WTC11 (cell line): ENCODE data around the gene SNX15. TPM values are rescaled to one million over a fixed set of nuclear protein-coding genes. Genes with fewer than 3 reads are reported as not detected.

Source experiments
- ATAC-seq: fragments of 200-7000 bp; cut with Tn5 transposase; 2 replicates; pipeline ENCODE4 v1.10.0; 2021; ENCODE audit warnings: mild to moderate bottlenecking, moderate library complexity
- CTCF ChIA-PET: fragments of 300-600 bp; sonication (Branson Sonifier 250); formaldehyde crosslinking; loops from one replicate; lab custom pipeline; 2021; ENCODE audit warnings: antibody characterized with exemption; lab: Charles Lee
- POLR2A ChIA-PET: fragments of 350-600 bp; sonication (Branson Sonifier 250); formaldehyde crosslinking; loops from one replicate; lab custom pipeline; 2021; ENCODE audit warnings: antibody characterized with exemption; lab: Charles Lee
- DNase-seq: peaks from one replicate; pipeline ENCODE4 v3.0.0; 2021; ENCODE audit warnings: low spot score
- H3K27ac Mint-ChIP-seq: 2 replicates; pipeline ENCODE4 v1.8.0; 2021; ENCODE audit warnings: mixed read lengths
- H3K27me3 Mint-ChIP-seq: 2 replicates; pipeline ENCODE4 v1.8.0; 2021; ENCODE audit warnings: low read depth, mild to moderate bottlenecking, moderate library complexity, mixed read lengths
- H3K36me3 Mint-ChIP-seq: 2 replicates; pipeline ENCODE4 v1.8.0; 2021; ENCODE audit warnings: mixed read lengths
- H3K4me1 Mint-ChIP-seq: 2 replicates; pipeline ENCODE4 v1.8.0; 2022; ENCODE audit warnings: mixed read lengths
- H3K4me3 Mint-ChIP-seq: 2 replicates; pipeline ENCODE4 v1.8.0; 2021; ENCODE audit warnings: mild to moderate bottlenecking, moderate library complexity, mixed read lengths
- H3K9me3 Mint-ChIP-seq: 2 replicates; pipeline ENCODE4 v1.8.0; 2021; ENCODE audit warnings: mixed read lengths
- ATF2 ChIP-seq: sonication (generic); formaldehyde crosslinking; IDR thresholded peaks from 2 replicates; pipeline ENCODE4 v1.8.1; 2022; ENCODE audit warnings: low read depth, missing genetic modification reagents, borderline replicate concordance
- E2F4 ChIP-seq: sonication (generic); formaldehyde crosslinking; IDR thresholded peaks from 2 replicates; pipeline ENCODE4 v1.8.1; 2022; ENCODE audit warnings: low read depth, mild to moderate bottlenecking, moderate library complexity, missing genetic modification reagents, borderline replicate concordance
- EMX1 ChIP-seq: fragments of 250-450 bp; sonication (Bioruptor Pico); IDR thresholded peaks from 2 replicates; pipeline ENCODE4 v1.8.0; 2021; ENCODE audit warnings: mild to moderate bottlenecking
- GABPB1 ChIP-seq: sonication (generic); formaldehyde crosslinking; IDR thresholded peaks from 2 replicates; pipeline ENCODE4 v1.8.1; 2023; ENCODE audit warnings: mild to moderate bottlenecking, missing genetic modification reagents
- GTF2I ChIP-seq: fragments of 250-450 bp; sonication (Bioruptor Pico); conservative IDR thresholded peaks from 2 replicates; pipeline ENCODE4 v1.4.0; 2021; ENCODE audit warnings: mild to moderate bottlenecking
- IRF1 ChIP-seq: sonication (generic); formaldehyde crosslinking; IDR thresholded peaks from 2 replicates; pipeline ENCODE4 v1.8.0; 2023; ENCODE audit warnings: missing genetic modification reagents
- IRF2 ChIP-seq: sonication (generic); formaldehyde crosslinking; IDR thresholded peaks from 2 replicates; pipeline ENCODE4 v1.8.0; 2022; ENCODE audit warnings: low read depth, missing genetic modification reagents, borderline replicate concordance
- JUN ChIP-seq: sonication (generic); formaldehyde crosslinking; IDR thresholded peaks from 2 replicates; pipeline ENCODE4 v1.8.0; 2023; ENCODE audit warnings: mild to moderate bottlenecking, missing genetic modification reagents
- MYBL2 ChIP-seq: sonication (generic); formaldehyde crosslinking; IDR thresholded peaks from 2 replicates; pipeline ENCODE4 v1.8.1; 2023; ENCODE audit warnings: mild to moderate bottlenecking, moderate library complexity, missing genetic modification reagents
- NFE2L1 ChIP-seq: sonication (generic); formaldehyde crosslinking; IDR thresholded peaks from 2 replicates; pipeline ENCODE4 v1.8.1; 2023; ENCODE audit warnings: missing genetic modification reagents
- NR3C1 ChIP-seq: sonication (generic); formaldehyde crosslinking; conservative IDR thresholded peaks from 2 replicates; pipeline ENCODE4 v1.8.1; 2023; ENCODE audit warnings: low read depth, mild to moderate bottlenecking, missing genetic modification reagents
- ZNF121 ChIP-seq: sonication (generic); formaldehyde crosslinking; IDR thresholded peaks from 2 replicates; pipeline ENCODE4 v1.8.0; 2023; ENCODE audit warnings: missing genetic modification reagents
- ZNF232 ChIP-seq: sonication (generic); formaldehyde crosslinking; IDR thresholded peaks from 2 replicates; pipeline ENCODE4 v1.8.0; 2022; ENCODE audit warnings: mild to moderate bottlenecking, missing genetic modification reagents
- total RNA-seq: library from RNA; stranded (reverse); gene quantifications from 3 replicates; pipeline ENCODE4 v1.2.3, GENCODE V29; 2021
- TF ChIP-seq, protein P1 (sequence below): fragments of 250-450 bp; sonication (Bioruptor Pico); IDR thresholded peaks from 2 replicates; pipeline ENCODE4 v1.9.0; 2021; ENCODE audit warnings: mild to moderate bottlenecking
- TF ChIP-seq, protein P2 (sequence below): sonication (generic); formaldehyde crosslinking; IDR thresholded peaks from 2 replicates; pipeline ENCODE4 v1.8.0; 2023; ENCODE audit warnings: mild to moderate bottlenecking, missing genetic modification reagents

The SNX15 gene
- total RNA-seq, 1 experiment from 2014 or later = 17.6 TPM

DNA sequence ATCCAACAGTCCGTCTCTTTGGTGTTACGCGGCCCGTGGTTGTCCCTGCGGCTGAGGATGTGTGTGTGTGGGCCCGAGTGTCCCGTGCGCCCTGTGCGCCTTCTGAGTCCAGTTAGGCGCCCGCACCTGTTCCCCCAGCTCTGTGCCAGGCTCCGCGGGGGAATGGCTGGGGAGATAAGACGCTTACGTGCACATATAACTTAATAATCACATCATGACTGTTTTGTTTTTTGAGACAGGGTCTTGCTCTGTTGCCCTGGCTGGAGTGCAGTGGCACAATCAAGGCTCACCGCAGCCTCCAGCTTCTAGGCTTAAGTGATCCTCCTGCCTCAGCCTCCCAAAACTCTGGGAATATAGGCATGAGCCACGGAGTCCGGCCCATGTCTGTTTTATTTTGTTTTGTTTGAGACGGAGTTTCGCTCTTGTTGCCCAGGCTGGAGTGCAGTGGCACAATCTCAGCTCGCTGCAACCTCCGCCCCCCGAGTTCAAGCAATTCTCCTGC, 12.5 kb upstream of the SNX15 start:
- DNase-seq (peak; percentile 39), ATAC-seq (peak; percentile 6)
- no peaks in the 10 kb centered on the region for H3K9me3 Mint-ChIP-seq
- H3K36me3 Mint-ChIP-seq = peaks cover 33% of the 10 kb centered on the region
- CTCF ChIA-PET = interaction anchor here (0.6 to 5.4 kb wide), 46 partner anchors 11 to 870 kb away, joined by 3 to 37 read pairs (median 5); partner anchors contain the start of genes BATF2, CDC42BPG, FAU and GPHA2
- H3K27me3 Mint-ChIP-seq = no peaks in the 10 kb centered on the region
- H3K4me3 Mint-ChIP-seq = peak overlapping the region; percentile 81
- peak; percentile 93 for TF ChIP-seq GTF2I (CRISPR knock-in tag)
- no peak for TF ChIP-seq NFE2L1 (CRISPR knock-in tag)
- peak; percentile 99 for TF ChIP-seq ZNF121 (CRISPR knock-in tag)
- peaks cover 18% of the 10 kb centered on the region for H3K4me1 Mint-ChIP-seq
- POLR2A ChIA-PET = interaction anchor here (1.0 to 1.2 kb wide), 3 partner anchors 18 to 166 kb away, joined by 3 read pairs; partner anchors contain the start of genes BATF2, FAU and MRPL49
- no peak overlapping the region; the same call in 1 of the 2 replicates for H3K27ac Mint-ChIP-seq

- ChIA-PET CTCF (interaction anchor here (5.4 kb wide), 1 partner anchor 95 kb away, joined by 37 read pairs; the partner anchor contains the start of gene TM7SF2), POLR2A (no interaction called here)
- H3K4me1 Mint-ChIP-seq = peaks cover 18% of the 10 kb centered on the region
- H3K9me3 Mint-ChIP-seq = no peaks in the 10 kb centered on the region
- H3K27ac Mint-ChIP-seq = peak overlapping the region; percentile 30
- TF ChIP-seq ATF2 (CRISPR knock-in tag) = no peak
- ATAC-seq = no peak
- peaks cover 40% of the 10 kb centered on the region for H3K36me3 Mint-ChIP-seq
- H3K4me3 Mint-ChIP-seq = no peak overlapping the region
- no peaks in the 10 kb centered on the region for H3K27me3 Mint-ChIP-seq
- peak; percentile 28 for DNase-seq
These were observed 10.5 kb upstream of the SNX15 start for GRCh38 chr11:65016705-65017104.

DNA sequence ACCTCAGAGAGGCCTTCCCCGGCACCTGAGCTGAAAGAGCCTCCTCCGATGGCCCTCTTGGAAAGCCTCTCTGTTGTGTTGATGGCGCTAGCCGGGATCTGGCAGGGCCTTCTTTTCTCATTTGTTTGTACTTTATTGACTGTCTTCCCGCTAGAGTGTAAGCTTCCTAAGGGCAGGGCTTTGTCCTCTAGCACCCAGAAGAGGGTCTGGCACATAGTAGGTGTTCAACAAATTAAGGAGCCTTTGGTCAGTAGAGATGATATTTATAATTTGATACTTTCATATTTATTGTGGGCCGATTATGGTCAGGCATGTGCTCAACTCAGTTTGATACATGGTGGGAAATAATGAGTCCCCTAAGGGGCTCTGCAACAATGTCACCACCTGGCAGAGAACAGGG, 9.3 kb upstream of the SNX15 start:
- H3K27me3 Mint-ChIP-seq = no peaks in the 10 kb centered on the region
- CTCF ChIA-PET = no interaction called here
- H3K4me3 Mint-ChIP-seq = no peak overlapping the region
- POLR2A ChIA-PET = no interaction called here
- peaks cover 45% of the 10 kb centered on the region for H3K36me3 Mint-ChIP-seq
- DNase-seq (no peak), ATAC-seq (no peak)
- H3K27ac Mint-ChIP-seq = no peak overlapping the region
- TF ChIP-seq NR3C1 (CRISPR knock-in tag) (no peak), E2F4 (CRISPR knock-in tag) (no peak), ZNF232 (CRISPR knock-in tag) (no peak), JUN (CRISPR knock-in tag) (no peak), IRF1 (no peak), IRF2 (CRISPR knock-in tag) (no peak), ZNF121 (CRISPR knock-in tag) (no peak), GABPB1 (CRISPR knock-in tag) (no peak), MYBL2 (CRISPR knock-in tag) (no peak), EMX1 (CRISPR knock-in tag) (no peak)
- TF ChIP-seq, protein P1, sequence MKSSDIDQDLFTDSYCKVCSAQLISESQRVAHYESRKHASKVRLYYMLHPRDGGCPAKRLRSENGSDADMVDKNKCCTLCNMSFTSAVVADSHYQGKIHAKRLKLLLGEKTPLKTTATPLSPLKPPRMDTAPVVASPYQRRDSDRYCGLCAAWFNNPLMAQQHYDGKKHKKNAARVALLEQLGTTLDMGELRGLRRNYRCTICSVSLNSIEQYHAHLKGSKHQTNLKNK = no peak
- TF ChIP-seq, protein P2, sequence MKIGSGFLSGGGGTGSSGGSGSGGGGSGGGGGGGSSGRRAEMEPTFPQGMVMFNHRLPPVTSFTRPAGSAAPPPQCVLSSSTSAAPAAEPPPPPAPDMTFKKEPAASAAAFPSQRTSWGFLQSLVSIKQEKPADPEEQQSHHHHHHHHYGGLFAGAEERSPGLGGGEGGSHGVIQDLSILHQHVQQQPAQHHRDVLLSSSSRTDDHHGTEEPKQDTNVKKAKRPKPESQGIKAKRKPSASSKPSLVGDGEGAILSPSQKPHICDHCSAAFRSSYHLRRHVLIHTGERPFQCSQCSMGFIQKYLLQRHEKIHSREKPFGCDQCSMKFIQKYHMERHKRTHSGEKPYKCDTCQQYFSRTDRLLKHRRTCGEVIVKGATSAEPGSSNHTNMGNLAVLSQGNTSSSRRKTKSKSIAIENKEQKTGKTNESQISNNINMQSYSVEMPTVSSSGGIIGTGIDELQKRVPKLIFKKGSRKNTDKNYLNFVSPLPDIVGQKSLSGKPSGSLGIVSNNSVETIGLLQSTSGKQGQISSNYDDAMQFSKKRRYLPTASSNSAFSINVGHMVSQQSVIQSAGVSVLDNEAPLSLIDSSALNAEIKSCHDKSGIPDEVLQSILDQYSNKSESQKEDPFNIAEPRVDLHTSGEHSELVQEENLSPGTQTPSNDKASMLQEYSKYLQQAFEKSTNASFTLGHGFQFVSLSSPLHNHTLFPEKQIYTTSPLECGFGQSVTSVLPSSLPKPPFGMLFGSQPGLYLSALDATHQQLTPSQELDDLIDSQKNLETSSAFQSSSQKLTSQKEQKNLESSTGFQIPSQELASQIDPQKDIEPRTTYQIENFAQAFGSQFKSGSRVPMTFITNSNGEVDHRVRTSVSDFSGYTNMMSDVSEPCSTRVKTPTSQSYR (CRISPR knock-in tag) = no peak
- TF ChIP-seq, all 79 proteins: peak for 0
- H3K4me1 Mint-ChIP-seq = peaks cover 16% of the 10 kb centered on the region
- H3K9me3 Mint-ChIP-seq = no peaks in the 10 kb centered on the region
